ENCODE data around the gene AGBL4. TPM values are rescaled to one million over a fixed set of nuclear protein-coding genes. Genes with fewer than 3 reads are reported as not detected.

The AGBL4 gene
- total RNA-seq, 1 donor from 2014 or later, result 3.1 TPM

DNA sequence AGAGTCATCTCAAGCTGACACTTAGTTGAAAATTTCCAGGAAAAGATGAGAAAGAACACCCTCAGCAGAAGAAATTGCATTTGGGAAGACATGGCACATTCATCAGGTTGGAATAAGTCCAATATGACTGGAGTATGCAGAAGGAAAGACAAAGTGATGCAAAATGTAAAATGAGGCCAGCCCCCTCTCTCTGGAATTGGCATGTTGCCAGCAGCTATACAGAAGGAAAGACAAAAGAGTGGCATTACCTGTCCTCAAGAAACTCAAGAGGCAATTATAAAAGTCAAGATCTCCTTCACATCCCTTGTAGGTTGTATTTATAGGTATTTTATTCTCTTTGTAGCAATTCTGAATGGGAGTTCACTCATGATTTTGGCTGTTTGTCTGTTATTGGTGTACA lies 426.3 kb downstream of the AGBL4 start:
- Mint-ChIP-seq H3K27me3 (no peaks in the 10 kb centered on the region), H3K4me1 (ENCODE audit: low read depth) (no peaks in the 10 kb centered on the region)
- TF ChIP-seq, protein P1, sequence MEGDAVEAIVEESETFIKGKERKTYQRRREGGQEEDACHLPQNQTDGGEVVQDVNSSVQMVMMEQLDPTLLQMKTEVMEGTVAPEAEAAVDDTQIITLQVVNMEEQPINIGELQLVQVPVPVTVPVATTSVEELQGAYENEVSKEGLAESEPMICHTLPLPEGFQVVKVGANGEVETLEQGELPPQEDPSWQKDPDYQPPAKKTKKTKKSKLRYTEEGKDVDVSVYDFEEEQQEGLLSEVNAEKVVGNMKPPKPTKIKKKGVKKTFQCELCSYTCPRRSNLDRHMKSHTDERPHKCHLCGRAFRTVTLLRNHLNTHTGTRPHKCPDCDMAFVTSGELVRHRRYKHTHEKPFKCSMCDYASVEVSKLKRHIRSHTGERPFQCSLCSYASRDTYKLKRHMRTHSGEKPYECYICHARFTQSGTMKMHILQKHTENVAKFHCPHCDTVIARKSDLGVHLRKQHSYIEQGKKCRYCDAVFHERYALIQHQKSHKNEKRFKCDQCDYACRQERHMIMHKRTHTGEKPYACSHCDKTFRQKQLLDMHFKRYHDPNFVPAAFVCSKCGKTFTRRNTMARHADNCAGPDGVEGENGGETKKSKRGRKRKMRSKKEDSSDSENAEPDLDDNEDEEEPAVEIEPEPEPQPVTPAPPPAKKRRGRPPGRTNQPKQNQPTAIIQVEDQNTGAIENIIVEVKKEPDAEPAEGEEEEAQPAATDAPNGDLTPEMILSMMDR (IDR thresholded peaks at IDR 0.05; ENCODE audit: unreplicated experiment), result no peak

DNA sequence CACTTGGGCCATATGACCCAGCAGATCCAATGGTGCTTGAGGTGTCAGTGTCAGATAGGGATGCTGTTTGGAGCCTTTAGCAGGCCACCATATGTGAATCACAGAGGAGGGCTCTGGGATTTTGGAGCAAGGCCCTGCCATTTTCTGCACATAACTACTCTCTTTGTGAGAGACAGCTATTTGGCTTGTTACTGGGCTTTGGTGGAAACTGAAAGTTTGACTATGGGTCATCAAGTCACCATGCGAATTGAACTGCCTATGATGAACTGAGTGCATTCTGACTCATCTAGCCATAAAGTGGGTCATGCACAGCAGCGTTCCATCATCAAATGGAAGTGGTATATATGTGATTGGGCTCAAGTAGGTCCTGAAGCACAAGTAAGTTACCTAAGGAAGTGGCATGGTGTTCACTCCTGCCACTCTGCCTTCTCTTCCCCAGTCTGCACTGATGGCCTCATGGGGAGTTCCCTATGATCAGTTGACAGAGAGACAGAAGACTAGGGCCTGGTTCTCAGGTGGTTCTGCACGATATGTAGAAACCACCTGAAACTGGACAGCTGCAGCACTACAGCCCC lies 447.3 kb downstream of the AGBL4 start:
- H3K36me3 Mint-ChIP-seq (ENCODE audit: insufficient read depth), result peaks cover 2% of the 10 kb centered on the region
- H3K9me3 Mint-ChIP-seq (ENCODE audit: low read depth), result peaks cover 52% of the 10 kb centered on the region
- H3K4me3 Mint-ChIP-seq (ENCODE audit: low read depth), result no peak overlapping the region
- no peaks in the 10 kb centered on the region for H3K4me1 Mint-ChIP-seq (ENCODE audit: low read depth)
- TF ChIP-seq, protein P1 (IDR thresholded peaks at IDR 0.05; ENCODE audit: unreplicated experiment), result no peak
- no peak for DNase-seq (ENCODE audit: low spot score, unreplicated experiment)
- H3K27ac Mint-ChIP-seq, result no peak overlapping the region
- H3K27me3 Mint-ChIP-seq, result no peaks in the 10 kb centered on the region

More for the DNA sequence above, 426.3 kb downstream of the AGBL4 start:
- H3K9me3 Mint-ChIP-seq (ENCODE audit: low read depth), result peaks cover 59% of the 10 kb centered on the region
- H3K36me3 Mint-ChIP-seq (ENCODE audit: insufficient read depth), result peaks cover 7% of the 10 kb centered on the region
- H3K27ac Mint-ChIP-seq, result no peak overlapping the region
- DNase-seq (ENCODE audit: low spot score, unreplicated experiment), result no peak
- H3K4me3 Mint-ChIP-seq (ENCODE audit: low read depth), result no peak overlapping the region

DNA sequence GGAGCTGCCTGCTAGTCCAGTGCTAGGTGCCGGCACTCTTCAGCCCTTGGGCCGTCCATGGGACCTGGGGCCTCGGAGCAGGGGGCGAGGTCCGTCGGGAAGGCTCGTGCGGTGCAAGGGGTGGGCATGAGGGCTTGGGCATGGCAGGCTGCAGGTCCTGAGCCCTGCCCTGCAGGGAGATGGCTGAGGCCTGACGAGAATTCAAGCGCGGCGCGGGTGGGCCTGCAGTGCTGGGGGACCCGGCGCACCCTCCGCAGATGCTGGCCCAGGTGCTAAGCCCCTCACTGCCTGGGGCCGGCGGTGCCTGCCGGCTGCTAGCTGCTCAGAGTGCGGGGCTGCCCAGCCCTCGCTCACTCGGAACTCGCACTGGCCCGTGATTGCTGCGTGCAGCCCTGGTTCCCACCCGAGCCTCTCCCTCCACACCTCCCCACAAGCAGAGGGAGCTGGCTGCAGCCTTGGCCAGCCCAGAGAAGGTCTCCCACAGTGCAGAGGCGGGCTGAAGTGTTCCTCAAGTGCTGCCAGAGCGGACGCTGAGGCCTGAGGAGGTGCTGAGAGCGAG lies 467.0 kb downstream of the AGBL4 start:
- H3K4me3 Mint-ChIP-seq (ENCODE audit: low read depth), result no peak overlapping the region
- H3K36me3 Mint-ChIP-seq (ENCODE audit: insufficient read depth), result no peaks in the 10 kb centered on the region
- no peaks in the 10 kb centered on the region for H3K27me3 Mint-ChIP-seq
- H3K9me3 Mint-ChIP-seq (ENCODE audit: low read depth), result peaks cover 42% of the 10 kb centered on the region
- no peak for DNase-seq (ENCODE audit: low spot score, unreplicated experiment)
- no peak overlapping the region for H3K27ac Mint-ChIP-seq
- no peaks in the 10 kb centered on the region for H3K4me1 Mint-ChIP-seq (ENCODE audit: low read depth)
- TF ChIP-seq, protein P1 (IDR thresholded peaks at IDR 0.05; ENCODE audit: unreplicated experiment), result no peak

DNA sequence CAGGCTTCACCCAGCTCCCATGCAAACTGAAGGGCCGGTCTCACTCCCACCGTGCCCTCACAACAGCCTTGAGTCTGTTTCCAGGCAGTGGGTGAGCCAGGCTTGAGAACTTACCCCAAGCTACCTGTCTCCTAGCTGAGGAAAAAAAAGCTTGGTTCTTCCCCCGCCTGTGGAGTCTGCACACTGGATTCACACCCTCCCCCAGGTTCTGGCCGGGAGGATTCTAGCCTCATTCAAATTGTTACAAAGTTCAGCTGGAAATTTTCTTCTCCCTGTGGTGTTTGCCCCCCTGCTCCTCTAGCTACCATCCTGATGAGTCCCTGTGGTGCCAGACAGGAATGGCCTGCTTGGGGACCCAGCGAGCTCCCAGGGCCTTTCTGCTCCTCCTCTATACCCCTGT lies 471.7 kb downstream of the AGBL4 start:
- H3K27ac Mint-ChIP-seq, result no peak overlapping the region
- TF ChIP-seq, protein P1 (IDR thresholded peaks at IDR 0.05; ENCODE audit: unreplicated experiment), result no peak
- no peak for DNase-seq (ENCODE audit: low spot score, unreplicated experiment)
- H3K9me3 Mint-ChIP-seq (ENCODE audit: low read depth), result peaks cover 63% of the 10 kb centered on the region
- no peak overlapping the region for H3K4me3 Mint-ChIP-seq (ENCODE audit: low read depth)
- no peaks in the 10 kb centered on the region for H3K4me1 Mint-ChIP-seq (ENCODE audit: low read depth)
- H3K27me3 Mint-ChIP-seq, result no peaks in the 10 kb centered on the region
- peaks cover 4% of the 10 kb centered on the region for H3K36me3 Mint-ChIP-seq (ENCODE audit: insufficient read depth)

DNA sequence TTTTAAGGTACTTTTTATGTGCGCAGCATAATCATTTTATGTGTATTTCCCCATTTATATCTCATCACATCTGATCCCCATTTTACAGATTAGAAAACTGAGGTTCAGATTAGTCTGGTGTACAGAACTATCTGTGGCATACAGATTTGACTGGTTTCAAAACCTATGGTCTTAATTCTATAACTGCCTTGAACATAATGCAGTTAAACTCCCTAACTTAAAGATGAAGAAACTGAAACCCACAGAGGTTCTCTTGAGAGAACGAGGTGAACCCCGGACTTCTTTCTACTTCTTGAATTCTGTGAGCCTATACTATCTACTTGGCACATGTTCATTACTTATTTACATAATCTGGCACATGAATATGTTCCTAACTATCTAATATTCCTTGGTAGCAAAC lies 479.1 kb downstream of the AGBL4 start:
- Mint-ChIP-seq H3K4me1 (ENCODE audit: low read depth) (no peaks in the 10 kb centered on the region), H3K27me3 (no peaks in the 10 kb centered on the region), H3K9me3 (ENCODE audit: low read depth) (peaks cover 66% of the 10 kb centered on the region), H3K36me3 (ENCODE audit: insufficient read depth) (peaks cover 1% of the 10 kb centered on the region), H3K4me3 (ENCODE audit: low read depth) (no peak overlapping the region), H3K27ac (no peak overlapping the region)
- DNase-seq (ENCODE audit: low spot score, unreplicated experiment), result no peak
- TF ChIP-seq, protein P1 (IDR thresholded peaks at IDR 0.05; ENCODE audit: unreplicated experiment), result no peak
